Posterior cingulate gyrus (tissue), 11 donors: ENCODE measurements around the gene ALDH3B1.
"Not testable (repeated sequence)": the region's sequence is repeated elsewhere in the genome, so short reads cannot be mapped to it uniquely, and the experiment has no call there.

ENCODE experiments used
- DNase-seq, 10 donors: peaks; one replicate each; pipeline versions ENCODE4 v3.0.0 to v3.0.0-alpha.2; 2020 to 2021; ENCODE audit warnings: mixed read lengths in 3 of 10
- intact Hi-C: fragments of 100-400 bp; cut with DNase I; formaldehyde crosslinking; loops from one replicate; pipeline ENCODE4 v1.15.1; 2023

The ALDH3B1 gene

GRCh38 chr11:68010090-68011041 is at the start of gene ALDH3B1:
Gene ALDH3B1, plus strand, starts transcription at chr11:68010327. Its CDS starts 4,971 bp downstream, at chr11:68015298.
- peak; percentile 55 to 94 (median 66) for DNase-seq
- intact Hi-C loops = no loop called here

DNA sequence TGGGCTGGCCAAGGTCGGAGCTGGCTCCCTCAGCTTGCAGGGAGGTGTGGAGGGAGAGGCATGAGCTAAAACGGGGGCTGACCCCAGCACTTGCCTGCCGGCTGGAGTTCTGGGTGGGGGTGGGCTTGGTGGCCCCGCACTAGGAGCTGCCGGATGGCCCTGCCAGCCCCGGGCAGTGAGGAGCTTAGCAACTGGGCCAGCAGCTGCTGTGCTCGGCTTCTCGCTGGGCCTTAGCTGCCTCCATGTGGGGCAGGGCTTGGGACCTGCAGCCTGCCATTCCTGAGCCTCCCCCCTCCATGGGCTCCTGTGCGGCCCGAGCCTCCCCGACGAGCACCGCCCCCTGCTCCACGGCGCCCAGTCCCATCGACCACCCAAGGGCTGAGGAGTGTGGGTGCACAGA is 46.9 kb upstream of the ALDH3B1 start:
- DNase-seq, intact Hi-C loops: not testable (repeated sequence)

DNA sequence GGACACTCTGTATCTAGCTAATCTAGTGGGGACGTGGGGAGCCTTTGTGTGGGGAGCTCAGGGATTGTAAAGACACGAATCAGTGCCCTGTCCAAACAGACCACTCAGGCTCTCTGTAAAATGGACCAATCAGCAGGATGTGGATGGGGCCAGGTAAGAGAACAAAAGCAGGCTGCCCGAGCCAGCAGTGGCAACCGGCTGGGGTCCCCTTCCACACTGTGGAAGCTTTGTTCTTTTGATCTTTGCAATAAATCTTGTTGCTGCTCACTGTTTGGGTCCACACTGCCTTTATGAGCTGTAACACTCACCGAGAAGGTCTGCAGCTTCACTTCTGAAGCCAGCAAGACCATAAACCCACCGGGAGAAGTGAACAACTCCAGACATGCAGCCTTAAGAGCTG is 46.2 kb upstream of the ALDH3B1 start:
- intact Hi-C loops, DNase-seq: not testable (repeated sequence)

GRCh38 chr11:67964746-67965145 is 45.4 kb upstream of the ALDH3B1 start:
- DNase-seq, intact Hi-C loops: not testable (repeated sequence)

DNA sequence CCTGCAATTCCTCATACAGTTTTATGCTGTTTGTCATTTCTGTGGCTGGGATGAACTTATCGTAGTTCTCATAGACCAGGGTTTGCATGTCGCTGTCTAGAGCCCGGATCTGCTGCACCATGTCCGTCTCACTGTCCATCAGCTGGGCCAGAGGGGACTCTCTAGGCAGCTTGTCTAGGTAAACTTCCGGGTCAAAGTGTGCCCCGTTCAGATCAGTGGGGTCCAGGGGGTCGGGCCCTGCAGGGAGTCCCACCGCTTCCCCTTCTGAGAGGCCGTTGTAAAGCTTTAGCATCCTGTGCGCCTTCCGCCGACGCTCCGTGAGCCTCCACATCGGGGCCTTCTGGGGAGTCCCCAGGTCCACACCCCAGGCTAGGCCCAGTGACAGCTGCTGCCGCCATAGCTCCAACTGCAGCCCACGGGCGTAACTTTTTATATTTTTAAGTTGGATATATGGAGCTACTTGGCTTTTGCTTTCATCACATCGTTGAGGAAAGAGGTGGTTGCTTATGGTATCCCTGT is 44.2 kb upstream of the ALDH3B1 start:
- intact Hi-C loops, DNase-seq: not testable (repeated sequence)

GRCh38 chr11:67974746-67975145 is 35.4 kb upstream of the ALDH3B1 start:
- DNase-seq, intact Hi-C loops: not testable (repeated sequence)

DNA sequence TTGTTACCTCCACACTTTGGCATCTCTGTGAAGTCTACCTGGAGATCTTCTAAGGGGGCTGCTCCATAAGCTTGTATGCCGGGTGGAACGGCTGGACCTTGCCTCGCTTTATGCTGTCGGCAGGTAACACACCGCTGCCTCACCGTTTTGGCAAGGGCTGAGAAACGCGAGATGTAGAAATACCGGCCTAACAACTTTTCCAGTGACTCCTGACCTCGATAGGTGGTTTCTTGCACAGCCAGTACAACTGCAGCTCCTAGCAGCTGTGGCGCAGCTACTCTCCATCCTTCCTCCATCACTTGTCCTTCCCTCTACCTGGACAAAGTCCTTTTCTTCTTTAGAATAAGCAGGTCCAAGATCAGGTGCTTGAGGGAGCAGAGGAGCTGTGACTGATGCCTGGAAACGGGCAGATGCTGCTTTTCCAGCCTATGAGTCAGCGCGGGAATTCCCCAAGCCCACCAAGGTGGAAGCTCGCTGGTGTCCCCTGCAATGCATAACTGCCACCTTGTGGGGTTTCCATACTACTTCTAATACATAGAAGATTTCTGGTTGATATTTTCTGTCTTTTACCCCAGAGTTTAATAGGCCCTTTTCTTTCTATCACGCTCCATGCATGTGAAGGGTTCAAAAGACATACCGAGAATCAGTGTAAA is 31.2 kb upstream of the ALDH3B1 start:
- DNase-seq = peak in 1 of 10 donors; percentile 61
- intact Hi-C loops = not testable (repeated sequence)

DNA sequence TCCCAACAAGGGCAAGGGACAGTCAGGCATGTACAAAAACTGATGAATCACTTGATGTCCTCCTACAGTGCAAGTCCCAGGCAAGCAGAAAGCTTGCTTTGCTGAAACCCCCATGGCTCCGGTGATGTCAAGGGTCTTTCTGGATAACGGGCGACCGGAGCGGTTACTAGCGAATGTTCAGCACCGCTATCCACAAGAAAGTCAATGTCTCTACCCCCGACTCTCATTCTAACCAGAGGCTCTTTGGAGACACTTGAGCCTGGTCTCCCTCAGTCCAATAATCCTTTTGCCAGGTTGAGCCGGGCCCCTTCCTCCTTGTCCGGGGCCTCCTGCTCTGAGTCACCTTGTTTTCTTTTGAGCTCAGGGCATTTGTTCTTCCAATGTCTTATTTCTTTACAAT is 28.9 kb upstream of the ALDH3B1 start:
- peak in 1 of 10 donors; percentile 38 for DNase-seq
- intact Hi-C loops = not testable (repeated sequence)

- DNase-seq, intact Hi-C loops: not testable (repeated sequence)
These were observed 27.8 kb upstream of the ALDH3B1 start for GRCh38 chr11:67982255-67982857.

DNA sequence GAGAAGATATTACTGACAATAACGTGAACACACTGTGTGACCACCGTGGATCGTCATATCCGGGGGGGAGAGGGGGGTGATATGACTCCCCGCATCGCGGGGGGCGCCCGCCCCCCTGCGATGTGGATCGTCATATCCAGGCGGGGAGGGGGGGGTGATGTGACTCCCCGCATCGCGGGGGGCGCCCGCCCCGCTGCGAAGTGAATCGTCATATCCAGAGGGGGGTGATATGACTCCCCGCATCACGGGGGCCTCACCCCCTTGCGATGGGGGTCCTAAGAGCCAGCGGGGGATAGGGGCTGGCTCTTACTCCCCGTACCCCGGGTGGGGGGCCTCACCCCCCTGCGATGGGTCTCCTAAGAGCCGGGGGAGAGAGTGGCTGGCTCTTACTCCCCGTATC is 26.2 kb upstream of the ALDH3B1 start:
- peak in 1 of 10 donors; percentile 28 for DNase-seq
- intact Hi-C loops = no loop called here

DNA sequence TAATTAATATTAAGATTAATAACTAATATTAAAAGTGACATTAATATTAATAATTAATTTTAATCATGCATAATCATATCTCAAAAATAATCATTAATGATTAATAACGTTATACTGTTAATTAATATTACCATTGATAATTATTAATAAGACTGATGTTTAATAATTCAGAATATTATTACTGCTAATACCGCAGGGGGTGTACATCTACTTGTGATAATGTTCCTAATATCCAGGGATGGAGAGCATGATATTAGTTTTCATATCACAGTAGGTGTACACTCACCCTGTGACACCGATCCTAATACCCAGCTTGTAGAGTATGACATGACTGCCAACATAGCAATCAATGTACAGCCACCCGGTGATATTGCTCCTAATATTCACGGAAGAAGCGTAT is 24.8 kb upstream of the ALDH3B1 start:
- DNase-seq, intact Hi-C loops: not testable (repeated sequence)

DNA sequence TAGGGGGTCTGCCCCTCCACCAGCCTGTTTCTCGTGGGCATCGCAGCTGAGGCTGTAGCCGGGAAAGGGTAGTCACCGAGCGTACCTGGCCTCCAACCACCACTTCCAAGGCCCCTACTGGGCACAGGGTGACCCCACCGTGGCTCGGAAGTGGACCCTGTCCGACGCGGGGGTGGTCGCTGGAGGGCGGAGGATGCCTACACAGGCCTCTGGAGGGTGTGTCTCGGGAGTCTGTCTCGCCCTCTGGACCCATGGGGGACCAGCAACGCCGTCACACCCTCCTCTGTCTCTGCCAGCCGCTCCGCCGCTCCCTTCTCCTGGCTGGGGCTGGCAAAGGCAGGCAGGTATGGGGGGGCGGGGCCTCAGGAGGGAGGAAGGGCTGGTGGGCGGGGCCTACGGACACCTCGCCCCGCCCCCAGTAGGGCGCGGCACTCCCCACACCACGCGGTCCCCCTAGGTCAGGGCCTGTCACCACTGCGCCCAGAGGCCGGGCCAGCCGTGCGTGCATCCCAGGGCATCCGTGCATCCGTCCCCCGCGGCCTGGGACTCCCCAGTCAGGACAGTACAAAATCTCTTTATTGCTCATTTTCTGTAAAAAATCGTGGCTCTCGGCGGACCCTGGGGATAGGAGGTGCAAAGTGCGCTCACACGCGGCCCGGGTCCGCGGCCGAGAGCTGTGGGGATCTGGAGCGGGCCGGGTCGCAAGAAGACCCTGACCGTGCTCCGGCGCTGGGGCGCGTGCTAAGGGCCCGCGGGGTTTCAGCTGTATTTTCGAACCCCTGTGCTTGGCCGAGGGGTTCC is 19.4 kb upstream of the ALDH3B1 start:
- peak in 2 of 10 donors; percentile 47 to 64 for DNase-seq
- intact Hi-C loops = not testable (repeated sequence)

GRCh38 chr11:67991347-67992121 is 18.6 kb upstream of the ALDH3B1 start:
- intact Hi-C loops = not testable (repeated sequence)
- DNase-seq = peak in 2 of 10 donors; percentile 57 to 80

DNA sequence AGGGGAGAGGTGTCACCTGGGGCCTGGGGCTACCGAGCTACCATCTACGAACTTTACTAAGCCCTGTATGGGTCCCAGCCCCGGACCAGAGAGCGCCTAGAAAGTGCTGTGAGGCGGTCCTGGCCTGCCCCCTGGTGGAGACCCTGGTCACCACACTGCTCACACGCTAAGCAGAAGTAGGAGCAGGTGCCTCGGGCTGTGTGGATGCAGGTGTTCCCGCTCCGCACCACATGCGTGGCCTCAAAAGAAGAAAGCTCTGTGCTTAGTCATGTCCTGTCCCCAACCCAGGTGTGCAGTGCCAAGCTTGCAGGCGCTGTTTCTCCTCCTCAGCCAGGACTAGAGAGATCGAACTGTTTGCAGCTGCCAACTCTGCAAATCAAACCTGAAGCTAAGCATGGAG is 16.3 kb upstream of the ALDH3B1 start:
- DNase-seq = peak in 3 of 10 donors; percentile 21 to 85 (median 84)
- intact Hi-C loops = not testable (repeated sequence)

GRCh38 chr11:67994387-67994786 is 15.7 kb upstream of the ALDH3B1 start:
- peak in 2 of 10 donors; percentile 36 to 78 for DNase-seq
- intact Hi-C loops = not testable (repeated sequence)

DNA sequence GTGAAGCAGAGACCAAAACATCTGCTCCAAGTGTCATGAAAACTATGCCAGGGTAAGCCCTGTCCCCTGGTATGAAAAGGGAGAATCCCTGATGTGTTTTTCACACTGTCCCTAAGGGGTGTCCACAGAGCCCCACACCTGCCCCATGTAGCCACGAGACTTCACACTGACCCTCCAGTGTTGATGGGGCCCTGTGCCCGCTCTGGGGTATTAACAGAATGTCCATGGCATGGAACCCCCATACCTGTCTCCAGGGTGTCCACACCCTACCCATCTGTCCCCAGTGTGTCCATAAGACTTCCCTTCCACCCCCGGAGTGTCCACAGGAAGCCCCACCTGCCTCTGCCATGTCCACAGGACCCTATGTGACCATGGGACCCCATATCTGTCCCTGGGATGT is 15.0 kb upstream of the ALDH3B1 start:
- intact Hi-C loops = not testable (repeated sequence)
- DNase-seq = peak in 2 of 10 donors; percentile 20 to 57

GRCh38 chr11:67995579-67995978 is 14.5 kb upstream of the ALDH3B1 start:
- DNase-seq = peak in 1 of 10 donors; percentile 22

GRCh38 chr11:67996051-67996450 is 14.1 kb upstream of the ALDH3B1 start:
- DNase-seq = peak in 2 of 10 donors; percentile 13 to 24
- intact Hi-C loops = no loop called here

More at GRCh38 chr11:67995579-67995978, 14.5 kb upstream of the ALDH3B1 start:
- intact Hi-C loops = not testable (repeated sequence)
